Occipital lobe (tissue), 2 donors: ENCODE results near the gene AKNAD1. TPM values are rescaled to one million over a fixed set of nuclear protein-coding genes. Genes with fewer than 3 reads are reported as not detected.

Experiments used
- DNase-seq: peaks from one replicate; lab custom pipeline; 2025; lab: John Stamatoyannopoulos, UW
- total RNA-seq: library from RNA; depleted of rRNA; stranded (reverse); fragments of >200 nt; gene quantifications from one replicate; pipeline ENCODE4 v1.2.3, GENCODE V29; 2014

The AKNAD1 gene
- total RNA-seq, 1 donor from 2014 or later: 1.7 TPM

- no peak for DNase-seq
Measured at GRCh38 chr1:108862698-108863477, 6.0 kb upstream of the AKNAD1 start.

GRCh38 chr1:108862017-108862610 lies 5.2 kb upstream of the AKNAD1 start:
- no peak for DNase-seq

GRCh38 chr1:108861566-108861965 lies 4.7 kb upstream of the AKNAD1 start:
- DNase-seq: no peak

- DNase-seq: no peak
Measured at GRCh38 chr1:108860190-108860907, 3.5 kb upstream of the AKNAD1 start.

GRCh38 chr1:108858230-108858950 lies 1.5 kb upstream of the AKNAD1 start:
- DNase-seq: no peak

GRCh38 chr1:108854221-108855019 lies 2.5 kb downstream of the AKNAD1 start:
- no peak for DNase-seq

GRCh38 chr1:108852221-108852975 lies 4.5 kb downstream of the AKNAD1 start:
- DNase-seq: no peak

GRCh38 chr1:108851567-108851966 lies 5.3 kb downstream of the AKNAD1 start:
- DNase-seq: no peak

GRCh38 chr1:108850929-108851328 lies 6.0 kb downstream of the AKNAD1 start:
- no peak for DNase-seq

GRCh38 chr1:108848806-108849205 lies 8.1 kb downstream of the AKNAD1 start:
- no peak for DNase-seq

- no peak for DNase-seq
Measured at GRCh38 chr1:108847494-108847893, 9.4 kb downstream of the AKNAD1 start.

- DNase-seq: no peak
Measured at GRCh38 chr1:108845991-108846390, 10.9 kb downstream of the AKNAD1 start.

GRCh38 chr1:108845446-108845845 lies 11.4 kb downstream of the AKNAD1 start:
- DNase-seq: no peak

GRCh38 chr1:108843390-108844137 lies 13.3 kb downstream of the AKNAD1 start:
- no peak for DNase-seq

- DNase-seq: no peak
Measured at GRCh38 chr1:108842525-108843181, 14.2 kb downstream of the AKNAD1 start.

- DNase-seq: no peak
Measured at GRCh38 chr1:108841703-108842102, 15.2 kb downstream of the AKNAD1 start.

- DNase-seq: no peak
Measured at GRCh38 chr1:108832929-108833328, 24.0 kb downstream of the AKNAD1 start.

GRCh38 chr1:108831225-108831624 lies 25.7 kb downstream of the AKNAD1 start:
- no peak for DNase-seq
